ENCODE measurements around the gene RMDN2. TPM values are rescaled to one million over a fixed set of nuclear protein-coding genes. Genes with fewer than 3 reads are reported as not detected.

Gene RMDN2
- total and polyA plus RNA-seq, 9 of the 15 experiments (the other 6 are each of a cell fraction or from before 2014, with no cell fraction given), result 1.5 to 4.3 (median 2.3) TPM

GRCh38 chr2:37898448-37898847 lies 26.6 kb upstream of the RMDN2 start:
- Histone ChIP-seq H3K4me2 (ENCODE audit: insufficient read depth, low read length) (no peak overlapping the region), H4K20me1 (replicated peaks; ENCODE audit: control insufficient read depth, insufficient read depth, low read length) (no peaks in the 10 kb centered on the region), H3K27ac (ENCODE audit: extremely low read depth, low read depth, low read length) (no peak overlapping the region), H3K27me3 (ENCODE audit: control insufficient read depth in 2 of 2, insufficient read depth in 2 of 2, low read length in 2 of 2) (peaks cover 2 to 12% of the 10 kb centered on the region in 2 experiments; a peak in 2 of 5 replicates), H3K4me3 (no peak overlapping the region), H3K9me3 (replicated peaks; ENCODE audit: control insufficient read depth, insufficient read depth, low read depth, low read length) (no peaks in the 10 kb centered on the region), H3K9me1 (ENCODE audit: control insufficient read depth, insufficient read depth, low read length) (no peaks in the 10 kb centered on the region), H3K4me1 (replicated peaks in 1 of 2; ENCODE audit: control insufficient read depth in 2 of 2, insufficient read depth in 2 of 2, low read length in 2 of 2) (no peaks in the 10 kb centered on the region), H3K9ac (ENCODE audit: insufficient read depth in 1 of 2, low read depth in 2 of 2, low read length in 2 of 2) (no peak overlapping the region), H2AFZ (ENCODE audit: low read depth, low read length) (no peak overlapping the region), H3K36me3 (ENCODE audit: control insufficient read depth, insufficient read depth, low read length) (no peaks in the 10 kb centered on the region), H3K79me2 (ENCODE audit: control insufficient read depth, insufficient read depth, low read length) (no peaks in the 10 kb centered on the region)
- in situ Hi-C loops (cut with MboI), result loop anchor here (25.0 kb wide), 1 partner anchor 1111 kb away; no protein-coding TSS in a partner anchor
- intact Hi-C loops (cut with micrococcal nuclease), result loop anchor here (5.0 kb wide), 2 partner anchors 74 to 219 kb away; no protein-coding TSS in a partner anchor
- DNase-seq (ENCODE audit: extremely low read depth in 1 of 4, low spot score in 3 of 4) (no peak), ATAC-seq (no peak), FAIRE-seq (no peak)
- TF ChIP-seq ESRRB (CRISPR knock-in tag; IDR thresholded peaks at IDR 0.05; ENCODE audit: borderline replicate concordance), result no peak
- no TSS peak for BruUV-seq (replicated peaks)
- CTCF ChIA-PET (ENCODE audit: low intra/inter-chr PET ratio), result no interaction called here
- POLR2A ChIA-PET, result no interaction called here

GRCh38 chr2:37902991-37903390 lies 22.1 kb upstream of the RMDN2 start:
- Histone ChIP-seq H3K36me3 (ENCODE audit: control insufficient read depth, insufficient read depth, low read length) (no peaks in the 10 kb centered on the region), H3K27me3 (ENCODE audit: control insufficient read depth in 2 of 2, insufficient read depth in 2 of 2, low read length in 2 of 2) (peaks cover 6 to 14% of the 10 kb centered on the region in 2 experiments; a peak in 4 of 5 replicates), H3K9me1 (ENCODE audit: control insufficient read depth, insufficient read depth, low read length) (no peaks in the 10 kb centered on the region), H2AFZ (ENCODE audit: low read depth, low read length) (no peak overlapping the region), H3K4me2 (ENCODE audit: insufficient read depth, low read length) (no peak overlapping the region), H3K4me1 (replicated peaks in 1 of 2; ENCODE audit: control insufficient read depth in 2 of 2, insufficient read depth in 2 of 2, low read length in 2 of 2) (no peaks in the 10 kb centered on the region), H3K9ac (ENCODE audit: insufficient read depth in 1 of 2, low read depth in 2 of 2, low read length in 2 of 2) (no peak overlapping the region), H3K9me3 (replicated peaks; ENCODE audit: control insufficient read depth, insufficient read depth, low read depth, low read length) (no peaks in the 10 kb centered on the region), H3K27ac (ENCODE audit: extremely low read depth, low read depth, low read length) (no peak overlapping the region), H3K79me2 (ENCODE audit: control insufficient read depth, insufficient read depth, low read length) (no peaks in the 10 kb centered on the region), H4K20me1 (replicated peaks; ENCODE audit: control insufficient read depth, insufficient read depth, low read length) (no peaks in the 10 kb centered on the region), H3K4me3 (no peak overlapping the region)
- intact Hi-C loops (cut with micrococcal nuclease) (no loop called here), in situ Hi-C loops (cut with MboI) (no loop called here)
- FAIRE-seq (no peak), DNase-seq (ENCODE audit: extremely low read depth in 1 of 4, low spot score in 3 of 4) (no peak), ATAC-seq (no peak)
- ChIA-PET CTCF (ENCODE audit: low intra/inter-chr PET ratio) (no interaction called here), POLR2A (no interaction called here)
- BruUV-seq (replicated peaks), result no TSS peak
- TF ChIP-seq, protein P1, sequence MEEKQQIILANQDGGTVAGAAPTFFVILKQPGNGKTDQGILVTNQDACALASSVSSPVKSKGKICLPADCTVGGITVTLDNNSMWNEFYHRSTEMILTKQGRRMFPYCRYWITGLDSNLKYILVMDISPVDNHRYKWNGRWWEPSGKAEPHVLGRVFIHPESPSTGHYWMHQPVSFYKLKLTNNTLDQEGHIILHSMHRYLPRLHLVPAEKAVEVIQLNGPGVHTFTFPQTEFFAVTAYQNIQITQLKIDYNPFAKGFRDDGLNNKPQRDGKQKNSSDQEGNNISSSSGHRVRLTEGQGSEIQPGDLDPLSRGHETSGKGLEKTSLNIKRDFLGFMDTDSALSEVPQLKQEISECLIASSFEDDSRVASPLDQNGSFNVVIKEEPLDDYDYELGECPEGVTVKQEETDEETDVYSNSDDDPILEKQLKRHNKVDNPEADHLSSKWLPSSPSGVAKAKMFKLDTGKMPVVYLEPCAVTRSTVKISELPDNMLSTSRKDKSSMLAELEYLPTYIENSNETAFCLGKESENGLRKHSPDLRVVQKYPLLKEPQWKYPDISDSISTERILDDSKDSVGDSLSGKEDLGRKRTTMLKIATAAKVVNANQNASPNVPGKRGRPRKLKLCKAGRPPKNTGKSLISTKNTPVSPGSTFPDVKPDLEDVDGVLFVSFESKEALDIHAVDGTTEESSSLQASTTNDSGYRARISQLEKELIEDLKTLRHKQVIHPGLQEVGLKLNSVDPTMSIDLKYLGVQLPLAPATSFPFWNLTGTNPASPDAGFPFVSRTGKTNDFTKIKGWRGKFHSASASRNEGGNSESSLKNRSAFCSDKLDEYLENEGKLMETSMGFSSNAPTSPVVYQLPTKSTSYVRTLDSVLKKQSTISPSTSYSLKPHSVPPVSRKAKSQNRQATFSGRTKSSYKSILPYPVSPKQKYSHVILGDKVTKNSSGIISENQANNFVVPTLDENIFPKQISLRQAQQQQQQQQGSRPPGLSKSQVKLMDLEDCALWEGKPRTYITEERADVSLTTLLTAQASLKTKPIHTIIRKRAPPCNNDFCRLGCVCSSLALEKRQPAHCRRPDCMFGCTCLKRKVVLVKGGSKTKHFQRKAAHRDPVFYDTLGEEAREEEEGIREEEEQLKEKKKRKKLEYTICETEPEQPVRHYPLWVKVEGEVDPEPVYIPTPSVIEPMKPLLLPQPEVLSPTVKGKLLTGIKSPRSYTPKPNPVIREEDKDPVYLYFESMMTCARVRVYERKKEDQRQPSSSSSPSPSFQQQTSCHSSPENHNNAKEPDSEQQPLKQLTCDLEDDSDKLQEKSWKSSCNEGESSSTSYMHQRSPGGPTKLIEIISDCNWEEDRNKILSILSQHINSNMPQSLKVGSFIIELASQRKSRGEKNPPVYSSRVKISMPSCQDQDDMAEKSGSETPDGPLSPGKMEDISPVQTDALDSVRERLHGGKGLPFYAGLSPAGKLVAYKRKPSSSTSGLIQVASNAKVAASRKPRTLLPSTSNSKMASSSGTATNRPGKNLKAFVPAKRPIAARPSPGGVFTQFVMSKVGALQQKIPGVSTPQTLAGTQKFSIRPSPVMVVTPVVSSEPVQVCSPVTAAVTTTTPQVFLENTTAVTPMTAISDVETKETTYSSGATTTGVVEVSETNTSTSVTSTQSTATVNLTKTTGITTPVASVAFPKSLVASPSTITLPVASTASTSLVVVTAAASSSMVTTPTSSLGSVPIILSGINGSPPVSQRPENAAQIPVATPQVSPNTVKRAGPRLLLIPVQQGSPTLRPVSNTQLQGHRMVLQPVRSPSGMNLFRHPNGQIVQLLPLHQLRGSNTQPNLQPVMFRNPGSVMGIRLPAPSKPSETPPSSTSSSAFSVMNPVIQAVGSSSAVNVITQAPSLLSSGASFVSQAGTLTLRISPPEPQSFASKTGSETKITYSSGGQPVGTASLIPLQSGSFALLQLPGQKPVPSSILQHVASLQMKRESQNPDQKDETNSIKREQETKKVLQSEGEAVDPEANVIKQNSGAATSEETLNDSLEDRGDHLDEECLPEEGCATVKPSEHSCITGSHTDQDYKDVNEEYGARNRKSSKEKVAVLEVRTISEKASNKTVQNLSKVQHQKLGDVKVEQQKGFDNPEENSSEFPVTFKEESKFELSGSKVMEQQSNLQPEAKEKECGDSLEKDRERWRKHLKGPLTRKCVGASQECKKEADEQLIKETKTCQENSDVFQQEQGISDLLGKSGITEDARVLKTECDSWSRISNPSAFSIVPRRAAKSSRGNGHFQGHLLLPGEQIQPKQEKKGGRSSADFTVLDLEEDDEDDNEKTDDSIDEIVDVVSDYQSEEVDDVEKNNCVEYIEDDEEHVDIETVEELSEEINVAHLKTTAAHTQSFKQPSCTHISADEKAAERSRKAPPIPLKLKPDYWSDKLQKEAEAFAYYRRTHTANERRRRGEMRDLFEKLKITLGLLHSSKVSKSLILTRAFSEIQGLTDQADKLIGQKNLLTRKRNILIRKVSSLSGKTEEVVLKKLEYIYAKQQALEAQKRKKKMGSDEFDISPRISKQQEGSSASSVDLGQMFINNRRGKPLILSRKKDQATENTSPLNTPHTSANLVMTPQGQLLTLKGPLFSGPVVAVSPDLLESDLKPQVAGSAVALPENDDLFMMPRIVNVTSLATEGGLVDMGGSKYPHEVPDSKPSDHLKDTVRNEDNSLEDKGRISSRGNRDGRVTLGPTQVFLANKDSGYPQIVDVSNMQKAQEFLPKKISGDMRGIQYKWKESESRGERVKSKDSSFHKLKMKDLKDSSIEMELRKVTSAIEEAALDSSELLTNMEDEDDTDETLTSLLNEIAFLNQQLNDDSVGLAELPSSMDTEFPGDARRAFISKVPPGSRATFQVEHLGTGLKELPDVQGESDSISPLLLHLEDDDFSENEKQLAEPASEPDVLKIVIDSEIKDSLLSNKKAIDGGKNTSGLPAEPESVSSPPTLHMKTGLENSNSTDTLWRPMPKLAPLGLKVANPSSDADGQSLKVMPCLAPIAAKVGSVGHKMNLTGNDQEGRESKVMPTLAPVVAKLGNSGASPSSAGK (IDR thresholded peaks at IDR 0.05), result no peak
- no peak for TF ChIP-seq ZNF764 (CRISPR knock-in tag; IDR thresholded peaks at IDR 0.05; ENCODE audit: low read depth)
- TF ChIP-seq ATF4 (CRISPR knock-in tag; IDR thresholded peaks at IDR 0.05), result no peak

All from K562 (cell line).